HL-60 (cell line): ENCODE results near the gene CNTNAP5.

Source experiments
- GABPA ChIP-seq: IDR thresholded peaks from 2 replicates; pipeline ENCODE4 v1.6.1; 2012; ENCODE audit warnings: low read depth
- POLR2AphosphoS5 ChIP-seq: IDR thresholded peaks from 2 replicates; pipeline ENCODE4 v1.6.1; 2012; ENCODE audit warnings: low read depth
- SPI1 ChIP-seq: IDR thresholded peaks from 2 replicates; pipeline ENCODE4 v1.6.1; 2012; ENCODE audit warnings: low read depth, mild to moderate bottlenecking, borderline replicate concordance
- TF ChIP-seq, protein P1 (sequence below): IDR thresholded peaks from one replicate; pipeline ENCODE4 v1.5.1; 2011; ENCODE audit warnings: low read length, control low read depth, inconsistent platforms; ENCODE audit not compliant: insufficient read depth
- TF ChIP-seq, protein P2 (sequence below): IDR thresholded peaks from 2 replicates; pipeline ENCODE4 v1.6.1; 2012; ENCODE audit warnings: low read depth; ENCODE audit not compliant: insufficient replicate concordance

DNA sequence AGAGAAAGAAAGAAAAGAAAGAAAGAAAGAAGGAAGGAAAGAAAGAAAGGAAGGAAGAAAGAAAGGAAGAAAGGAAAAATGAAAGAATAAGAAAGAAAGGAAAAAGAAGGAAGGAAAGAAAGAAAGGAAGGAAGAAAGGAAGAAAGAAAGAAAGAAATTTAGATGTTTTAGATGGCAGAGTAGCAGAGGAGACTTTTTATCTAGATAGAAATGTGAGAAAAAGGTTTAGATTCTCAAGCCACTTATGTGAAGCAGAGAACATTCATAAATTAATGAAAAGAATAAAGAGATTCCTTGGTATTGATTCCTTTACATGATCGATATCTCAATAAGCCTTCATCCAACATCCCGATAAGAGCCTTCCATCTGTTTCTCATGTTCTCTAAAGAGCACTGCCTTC is 513.5 kb downstream of the CNTNAP5 start:
- TF ChIP-seq POLR2AphosphoS5 (no peak), GABPA (no peak), SPI1 (no peak)
- TF ChIP-seq, protein P1, sequence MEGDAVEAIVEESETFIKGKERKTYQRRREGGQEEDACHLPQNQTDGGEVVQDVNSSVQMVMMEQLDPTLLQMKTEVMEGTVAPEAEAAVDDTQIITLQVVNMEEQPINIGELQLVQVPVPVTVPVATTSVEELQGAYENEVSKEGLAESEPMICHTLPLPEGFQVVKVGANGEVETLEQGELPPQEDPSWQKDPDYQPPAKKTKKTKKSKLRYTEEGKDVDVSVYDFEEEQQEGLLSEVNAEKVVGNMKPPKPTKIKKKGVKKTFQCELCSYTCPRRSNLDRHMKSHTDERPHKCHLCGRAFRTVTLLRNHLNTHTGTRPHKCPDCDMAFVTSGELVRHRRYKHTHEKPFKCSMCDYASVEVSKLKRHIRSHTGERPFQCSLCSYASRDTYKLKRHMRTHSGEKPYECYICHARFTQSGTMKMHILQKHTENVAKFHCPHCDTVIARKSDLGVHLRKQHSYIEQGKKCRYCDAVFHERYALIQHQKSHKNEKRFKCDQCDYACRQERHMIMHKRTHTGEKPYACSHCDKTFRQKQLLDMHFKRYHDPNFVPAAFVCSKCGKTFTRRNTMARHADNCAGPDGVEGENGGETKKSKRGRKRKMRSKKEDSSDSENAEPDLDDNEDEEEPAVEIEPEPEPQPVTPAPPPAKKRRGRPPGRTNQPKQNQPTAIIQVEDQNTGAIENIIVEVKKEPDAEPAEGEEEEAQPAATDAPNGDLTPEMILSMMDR, result no peak
- TF ChIP-seq, protein P2, sequence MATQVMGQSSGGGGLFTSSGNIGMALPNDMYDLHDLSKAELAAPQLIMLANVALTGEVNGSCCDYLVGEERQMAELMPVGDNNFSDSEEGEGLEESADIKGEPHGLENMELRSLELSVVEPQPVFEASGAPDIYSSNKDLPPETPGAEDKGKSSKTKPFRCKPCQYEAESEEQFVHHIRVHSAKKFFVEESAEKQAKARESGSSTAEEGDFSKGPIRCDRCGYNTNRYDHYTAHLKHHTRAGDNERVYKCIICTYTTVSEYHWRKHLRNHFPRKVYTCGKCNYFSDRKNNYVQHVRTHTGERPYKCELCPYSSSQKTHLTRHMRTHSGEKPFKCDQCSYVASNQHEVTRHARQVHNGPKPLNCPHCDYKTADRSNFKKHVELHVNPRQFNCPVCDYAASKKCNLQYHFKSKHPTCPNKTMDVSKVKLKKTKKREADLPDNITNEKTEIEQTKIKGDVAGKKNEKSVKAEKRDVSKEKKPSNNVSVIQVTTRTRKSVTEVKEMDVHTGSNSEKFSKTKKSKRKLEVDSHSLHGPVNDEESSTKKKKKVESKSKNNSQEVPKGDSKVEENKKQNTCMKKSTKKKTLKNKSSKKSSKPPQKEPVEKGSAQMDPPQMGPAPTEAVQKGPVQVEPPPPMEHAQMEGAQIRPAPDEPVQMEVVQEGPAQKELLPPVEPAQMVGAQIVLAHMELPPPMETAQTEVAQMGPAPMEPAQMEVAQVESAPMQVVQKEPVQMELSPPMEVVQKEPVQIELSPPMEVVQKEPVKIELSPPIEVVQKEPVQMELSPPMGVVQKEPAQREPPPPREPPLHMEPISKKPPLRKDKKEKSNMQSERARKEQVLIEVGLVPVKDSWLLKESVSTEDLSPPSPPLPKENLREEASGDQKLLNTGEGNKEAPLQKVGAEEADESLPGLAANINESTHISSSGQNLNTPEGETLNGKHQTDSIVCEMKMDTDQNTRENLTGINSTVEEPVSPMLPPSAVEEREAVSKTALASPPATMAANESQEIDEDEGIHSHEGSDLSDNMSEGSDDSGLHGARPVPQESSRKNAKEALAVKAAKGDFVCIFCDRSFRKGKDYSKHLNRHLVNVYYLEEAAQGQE, result no peak
